ENCODE measurements around the gene ASTN2.

The ASTN2 gene

DNA sequence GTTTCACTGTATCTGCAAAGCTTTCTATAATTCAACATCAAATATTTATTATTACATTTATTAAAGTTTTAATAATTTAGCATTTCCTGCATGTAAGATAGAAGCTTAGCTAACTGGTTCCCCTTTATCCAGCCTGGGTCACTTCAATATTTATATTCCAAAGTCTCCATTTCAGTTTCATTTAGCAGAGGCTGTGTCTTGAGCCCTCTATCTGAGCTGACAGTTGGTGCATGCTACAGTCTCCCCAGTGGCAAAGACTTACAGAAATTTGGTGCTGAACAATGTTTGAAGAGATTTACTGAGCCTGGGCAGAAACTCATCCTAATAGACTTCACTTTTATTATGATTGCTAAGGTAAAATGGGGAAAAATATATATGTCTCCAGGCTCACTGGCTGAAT is 448.7 kb downstream of the ASTN2 start:
- H3K4me1 ChIP-seq (ENCODE audit: control insufficient read depth, insufficient read depth, low read length, unreplicated experiment): no peaks in the 10 kb centered on the region
- H3K27ac ChIP-seq (ENCODE audit: low read depth, low read length): no peak overlapping the region
- no peaks in the 10 kb centered on the region for H3K27me3 ChIP-seq (ENCODE audit: insufficient read depth, low read length)
- no peak overlapping the region for H3K4me3 ChIP-seq (ENCODE audit: low read depth, low read length)
- H2AFZ ChIP-seq (ENCODE audit: low read length, unreplicated experiment): no peak overlapping the region
- H3K79me2 ChIP-seq (ENCODE audit: control insufficient read depth, insufficient read depth, low read length, unreplicated experiment): no peaks in the 10 kb centered on the region
- no peaks in the 10 kb centered on the region for H3K36me3 ChIP-seq (ENCODE audit: insufficient read depth, low read length)

DNA sequence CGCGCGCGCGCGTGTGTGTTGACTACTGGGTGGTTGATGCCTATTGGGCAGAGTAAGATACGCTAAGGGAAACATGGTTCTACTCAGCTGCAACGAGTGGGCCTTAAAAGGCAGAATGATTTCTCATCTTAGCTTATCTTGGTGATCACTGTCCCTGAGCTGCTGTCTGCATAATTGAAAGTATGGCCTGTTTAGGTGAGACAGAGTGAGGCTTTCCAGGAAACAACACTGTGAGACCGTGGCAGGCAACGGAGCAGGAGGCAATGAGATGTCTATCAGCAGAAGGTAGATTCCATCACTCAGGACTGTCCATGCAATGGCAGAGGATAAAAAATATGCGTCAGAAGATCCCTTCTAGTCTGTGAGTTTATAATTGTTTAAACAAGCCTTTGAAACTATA is 450.6 kb downstream of the ASTN2 start:
- Histone ChIP-seq H3K27me3 (ENCODE audit: insufficient read depth, low read length) (no peaks in the 10 kb centered on the region), H3K4me1 (ENCODE audit: control insufficient read depth, insufficient read depth, low read length, unreplicated experiment) (no peaks in the 10 kb centered on the region), H3K4me3 (ENCODE audit: low read depth, low read length) (no peak overlapping the region), H3K36me3 (ENCODE audit: insufficient read depth, low read length) (no peaks in the 10 kb centered on the region), H3K27ac (ENCODE audit: low read depth, low read length) (no peak overlapping the region), H2AFZ (ENCODE audit: low read length, unreplicated experiment) (no peak overlapping the region), H3K79me2 (ENCODE audit: control insufficient read depth, insufficient read depth, low read length, unreplicated experiment) (no peaks in the 10 kb centered on the region)

DNA sequence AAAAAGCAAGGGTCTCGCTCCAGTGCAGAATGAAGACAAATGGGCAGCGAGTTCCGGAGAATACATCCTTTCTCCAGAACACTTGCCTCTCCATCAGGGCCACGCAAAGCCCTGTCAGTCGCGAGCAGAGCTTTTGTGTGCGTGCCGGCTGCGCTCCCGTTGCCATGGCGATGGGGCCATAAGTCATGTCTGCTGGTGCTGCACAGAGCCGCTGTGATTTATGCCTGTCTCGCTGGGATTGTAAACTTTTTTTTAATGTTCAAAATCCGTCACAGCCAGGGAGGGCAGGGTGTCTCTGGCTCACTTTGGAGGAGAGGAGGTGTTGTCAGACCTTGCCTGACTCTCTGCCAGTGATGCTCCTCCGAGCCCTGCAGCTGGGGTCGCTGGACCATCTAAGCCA is 455.0 kb downstream of the ASTN2 start:
- Histone ChIP-seq H3K79me2 (ENCODE audit: control insufficient read depth, insufficient read depth, low read length, unreplicated experiment) (no peaks in the 10 kb centered on the region), H3K4me1 (ENCODE audit: control insufficient read depth, insufficient read depth, low read length, unreplicated experiment) (no peaks in the 10 kb centered on the region), H2AFZ (ENCODE audit: low read length, unreplicated experiment) (no peak overlapping the region)

DNA sequence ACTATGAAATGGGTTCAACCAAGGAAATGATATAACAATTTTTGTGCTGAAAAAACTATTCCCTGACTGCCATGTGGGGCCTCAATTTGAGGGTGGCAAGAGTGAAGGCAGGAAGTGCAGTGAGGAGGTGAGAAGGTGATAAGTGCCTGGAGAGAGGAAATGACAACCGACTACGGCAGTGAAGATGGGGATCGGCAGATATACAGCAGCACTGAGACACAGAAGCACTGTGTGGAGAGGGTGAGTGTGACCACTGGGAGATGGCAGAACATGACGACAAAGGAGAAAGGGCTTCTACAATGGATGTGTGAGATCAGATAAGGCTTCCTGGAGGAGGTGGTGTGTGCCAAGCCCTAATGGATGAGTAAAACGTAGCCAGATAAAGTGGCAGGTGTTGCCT is 456.0 kb downstream of the ASTN2 start:
- H3K27ac ChIP-seq (ENCODE audit: low read depth, low read length): no peak overlapping the region
- H3K27me3 ChIP-seq (ENCODE audit: insufficient read depth, low read length): no peaks in the 10 kb centered on the region
- no peak overlapping the region for H3K4me3 ChIP-seq (ENCODE audit: low read depth, low read length)
- H3K4me1 ChIP-seq (ENCODE audit: control insufficient read depth, insufficient read depth, low read length, unreplicated experiment): no peaks in the 10 kb centered on the region
- H3K36me3 ChIP-seq (ENCODE audit: insufficient read depth, low read length): no peaks in the 10 kb centered on the region
- H2AFZ ChIP-seq (ENCODE audit: low read length, unreplicated experiment): no peak overlapping the region
- no peaks in the 10 kb centered on the region for H3K79me2 ChIP-seq (ENCODE audit: control insufficient read depth, insufficient read depth, low read length, unreplicated experiment)

More for the DNA sequence above, 455.0 kb downstream of the ASTN2 start:
- no peak overlapping the region for H3K4me3 ChIP-seq (ENCODE audit: low read depth, low read length)
- H3K27ac ChIP-seq (ENCODE audit: low read depth, low read length): no peak overlapping the region
- no peaks in the 10 kb centered on the region for H3K27me3 ChIP-seq (ENCODE audit: insufficient read depth, low read length)
- H3K36me3 ChIP-seq (ENCODE audit: insufficient read depth, low read length): no peaks in the 10 kb centered on the region

DNA sequence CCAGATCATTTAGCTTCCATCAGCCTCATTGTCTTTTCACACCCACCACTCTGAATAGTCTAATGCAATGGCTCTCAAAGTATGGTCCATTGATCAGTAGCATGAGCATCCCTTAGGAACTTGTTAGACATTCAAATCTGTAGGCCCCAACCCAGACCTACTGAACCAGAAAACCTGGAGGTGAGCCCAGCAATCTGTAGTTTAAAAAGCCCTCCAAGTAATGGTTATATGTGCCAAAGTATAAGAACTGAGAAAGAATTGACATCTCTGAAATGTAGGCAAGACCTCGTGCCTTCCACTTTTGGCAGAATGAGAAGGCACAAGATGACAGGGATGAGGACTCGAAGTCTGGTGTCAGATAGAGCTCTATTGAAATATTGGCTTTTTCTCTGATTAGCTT is 460.1 kb downstream of the ASTN2 start:
- H2AFZ ChIP-seq (ENCODE audit: low read length, unreplicated experiment): no peak overlapping the region
- no peaks in the 10 kb centered on the region for H3K4me1 ChIP-seq (ENCODE audit: control insufficient read depth, insufficient read depth, low read length, unreplicated experiment)
- H3K4me3 ChIP-seq (ENCODE audit: low read depth, low read length): no peak overlapping the region
- no peaks in the 10 kb centered on the region for H3K36me3 ChIP-seq (ENCODE audit: insufficient read depth, low read length)
- H3K27me3 ChIP-seq (ENCODE audit: insufficient read depth, low read length): no peaks in the 10 kb centered on the region
- H3K79me2 ChIP-seq (ENCODE audit: control insufficient read depth, insufficient read depth, low read length, unreplicated experiment): no peaks in the 10 kb centered on the region
- H3K27ac ChIP-seq (ENCODE audit: low read depth, low read length): no peak overlapping the region

DNA sequence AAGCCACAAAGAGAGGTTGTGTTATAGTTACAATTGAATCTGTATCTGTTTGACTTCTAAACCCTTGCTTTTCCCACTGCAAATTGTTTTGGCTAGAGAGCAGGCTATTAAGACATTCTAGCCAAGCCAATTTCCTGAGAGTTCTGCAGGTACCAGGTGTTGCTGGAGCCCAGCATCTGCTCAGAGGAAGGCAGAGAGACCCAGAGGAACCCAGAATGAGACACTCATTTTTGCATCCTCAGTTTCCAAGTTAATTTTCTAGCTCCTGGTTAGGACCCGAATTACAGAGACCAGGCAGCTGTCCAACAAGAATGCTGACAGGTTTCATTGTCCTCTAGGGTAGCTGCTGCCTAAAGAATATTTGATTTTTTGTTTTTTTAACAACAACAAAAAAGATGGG is 461.6 kb downstream of the ASTN2 start:
- Histone ChIP-seq H3K79me2 (ENCODE audit: control insufficient read depth, insufficient read depth, low read length, unreplicated experiment) (no peaks in the 10 kb centered on the region), H3K36me3 (ENCODE audit: insufficient read depth, low read length) (no peaks in the 10 kb centered on the region), H3K27ac (ENCODE audit: low read depth, low read length) (no peak overlapping the region), H3K27me3 (ENCODE audit: insufficient read depth, low read length) (no peaks in the 10 kb centered on the region), H3K4me1 (ENCODE audit: control insufficient read depth, insufficient read depth, low read length, unreplicated experiment) (no peaks in the 10 kb centered on the region), H2AFZ (ENCODE audit: low read length, unreplicated experiment) (no peak overlapping the region), H3K4me3 (ENCODE audit: low read depth, low read length) (no peak overlapping the region)

DNA sequence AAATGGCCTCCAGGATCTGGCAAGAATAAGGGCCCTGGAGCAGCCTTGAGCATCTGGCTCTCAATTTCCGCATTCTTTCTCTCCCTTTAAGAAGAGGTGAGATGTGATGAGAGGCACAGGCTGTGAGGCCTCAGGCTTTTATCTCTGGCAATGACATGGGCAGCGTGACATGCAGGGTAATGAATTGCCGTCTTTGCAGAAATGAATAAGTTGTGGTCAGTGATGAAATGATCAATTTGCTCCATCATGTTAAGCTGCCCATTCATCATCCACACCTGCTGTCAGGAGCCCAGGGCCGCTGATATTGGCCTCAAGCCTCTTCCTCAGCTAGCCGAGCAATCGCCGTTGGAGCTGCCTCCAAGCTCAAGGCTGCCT is 462.4 kb downstream of the ASTN2 start:
- no peak overlapping the region for H3K27ac ChIP-seq (ENCODE audit: low read depth, low read length)
- no peaks in the 10 kb centered on the region for H3K36me3 ChIP-seq (ENCODE audit: insufficient read depth, low read length)
- no peak overlapping the region for H2AFZ ChIP-seq (ENCODE audit: low read length, unreplicated experiment)
- no peaks in the 10 kb centered on the region for H3K27me3 ChIP-seq (ENCODE audit: insufficient read depth, low read length)
- no peaks in the 10 kb centered on the region for H3K4me1 ChIP-seq (ENCODE audit: control insufficient read depth, insufficient read depth, low read length, unreplicated experiment)
- no peak overlapping the region for H3K4me3 ChIP-seq (ENCODE audit: low read depth, low read length)
- H3K79me2 ChIP-seq (ENCODE audit: control insufficient read depth, insufficient read depth, low read length, unreplicated experiment): no peaks in the 10 kb centered on the region

DNA sequence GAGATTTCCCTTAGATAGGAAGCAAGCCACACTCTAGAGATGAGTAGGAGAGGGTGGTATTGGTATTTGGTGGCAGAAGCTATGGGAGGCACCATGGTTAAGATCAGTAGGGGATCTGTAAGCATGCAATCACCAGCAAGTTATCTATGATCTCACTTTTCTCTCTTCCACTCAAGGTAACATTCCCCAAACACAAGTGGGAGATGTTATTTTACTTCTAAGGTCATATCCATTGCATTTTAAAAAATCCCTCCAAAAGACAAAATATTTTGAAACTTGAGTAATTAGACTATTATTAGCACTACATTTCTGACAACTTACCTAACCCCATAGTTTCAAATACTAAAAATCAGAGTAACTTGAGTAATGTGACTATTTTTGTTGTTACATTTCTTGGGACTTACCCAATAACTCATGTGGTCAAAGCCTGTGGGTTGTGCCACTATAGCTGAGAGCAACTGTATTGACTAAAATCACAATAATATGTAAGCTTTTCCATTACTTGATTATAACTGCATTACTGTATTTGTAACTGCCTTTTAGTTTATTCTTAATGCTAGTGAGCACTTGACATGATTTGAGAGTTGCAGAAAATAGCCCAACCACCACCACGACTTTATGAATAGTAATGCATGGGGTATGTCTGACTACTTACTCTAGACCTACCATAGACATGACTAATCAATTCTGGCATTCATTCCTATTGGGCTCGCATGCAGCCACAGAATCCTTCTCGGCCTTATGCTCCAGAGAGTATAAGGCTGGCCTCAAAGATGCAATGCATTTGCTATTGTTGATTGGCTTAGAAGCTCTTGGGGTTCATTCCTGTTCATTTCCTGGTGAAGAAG is 463.0 kb downstream of the ASTN2 start:
- H2AFZ ChIP-seq (ENCODE audit: low read length, unreplicated experiment): no peak overlapping the region

DNA sequence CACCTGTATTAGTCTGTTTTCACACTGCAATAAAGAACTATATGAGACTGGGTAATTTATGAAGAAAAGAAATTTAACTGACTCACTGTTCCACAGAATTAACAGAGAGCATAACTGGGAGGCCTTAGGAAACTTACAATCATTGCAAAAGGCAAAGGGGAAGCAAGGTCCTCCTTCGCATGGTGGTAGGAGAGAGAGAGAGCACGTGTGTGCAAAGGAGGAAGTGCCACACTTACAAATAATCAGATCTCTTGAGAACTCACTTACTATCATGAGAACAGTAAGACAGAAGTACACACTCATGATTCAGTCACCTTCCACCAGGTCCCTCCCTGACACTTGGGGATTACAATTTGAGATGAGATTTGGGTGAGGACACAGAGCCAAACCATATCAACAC is 469.0 kb downstream of the ASTN2 start:
- H3K4me1 ChIP-seq (ENCODE audit: control insufficient read depth, insufficient read depth, low read length, unreplicated experiment): no peaks in the 10 kb centered on the region
- H3K36me3 ChIP-seq (ENCODE audit: insufficient read depth, low read length): no peaks in the 10 kb centered on the region
- no peak overlapping the region for H2AFZ ChIP-seq (ENCODE audit: low read length, unreplicated experiment)

More for the DNA sequence above, 463.0 kb downstream of the ASTN2 start:
- Histone ChIP-seq H3K4me1 (ENCODE audit: control insufficient read depth, insufficient read depth, low read length, unreplicated experiment) (no peaks in the 10 kb centered on the region), H3K27me3 (ENCODE audit: insufficient read depth, low read length) (no peaks in the 10 kb centered on the region), H3K79me2 (ENCODE audit: control insufficient read depth, insufficient read depth, low read length, unreplicated experiment) (no peaks in the 10 kb centered on the region), H3K36me3 (ENCODE audit: insufficient read depth, low read length) (no peaks in the 10 kb centered on the region), H3K27ac (ENCODE audit: low read depth, low read length) (no peak overlapping the region), H3K4me3 (ENCODE audit: low read depth, low read length) (no peak overlapping the region)

DNA sequence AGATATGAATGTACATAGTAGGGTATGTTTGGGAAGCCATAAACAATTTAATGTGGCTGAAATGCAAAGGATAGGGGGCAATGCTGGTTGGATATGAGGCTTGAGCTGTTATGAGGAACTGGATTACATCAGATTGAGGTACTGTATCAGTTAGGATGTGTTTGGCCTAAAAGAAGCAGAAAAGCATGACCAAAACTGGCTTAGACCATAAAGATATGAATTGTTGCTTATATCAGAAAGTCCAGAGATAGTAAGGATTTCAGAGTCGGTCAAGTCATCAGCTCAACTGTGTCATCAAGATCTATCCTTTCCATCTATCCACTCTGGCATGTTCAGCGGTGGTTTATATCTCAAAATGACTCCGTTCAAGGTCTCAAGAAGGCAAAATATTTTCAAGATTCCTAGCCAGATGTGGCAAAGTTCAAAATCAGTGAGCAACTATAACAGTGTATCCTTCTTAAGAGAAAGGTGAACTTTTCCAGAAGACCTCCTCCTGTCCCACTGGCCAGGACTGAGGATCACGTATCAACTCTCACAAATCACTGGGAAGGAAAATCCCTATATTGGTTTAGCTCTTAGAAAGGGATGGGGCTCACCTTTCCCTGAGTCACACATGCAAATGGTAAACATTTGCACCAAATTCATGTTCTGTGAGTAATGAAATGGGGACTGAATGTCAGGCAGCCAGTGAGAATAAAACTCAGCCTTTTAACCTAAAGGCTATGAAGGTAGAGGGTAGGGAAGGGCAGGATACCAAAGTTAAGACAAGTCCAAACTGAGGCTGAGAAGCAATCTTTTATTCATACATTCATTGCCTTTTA is 469.9 kb downstream of the ASTN2 start:
- Histone ChIP-seq H3K79me2 (ENCODE audit: control insufficient read depth, insufficient read depth, low read length, unreplicated experiment) (no peaks in the 10 kb centered on the region), H3K27ac (ENCODE audit: low read depth, low read length) (no peak overlapping the region), H3K27me3 (ENCODE audit: insufficient read depth, low read length) (no peaks in the 10 kb centered on the region), H3K4me1 (ENCODE audit: control insufficient read depth, insufficient read depth, low read length, unreplicated experiment) (no peaks in the 10 kb centered on the region), H3K36me3 (ENCODE audit: insufficient read depth, low read length) (no peaks in the 10 kb centered on the region), H3K4me3 (ENCODE audit: low read depth, low read length) (no peak overlapping the region), H2AFZ (ENCODE audit: low read length, unreplicated experiment) (no peak overlapping the region)

More for the DNA sequence above, 469.0 kb downstream of the ASTN2 start:
- H3K79me2 ChIP-seq (ENCODE audit: control insufficient read depth, insufficient read depth, low read length, unreplicated experiment): no peaks in the 10 kb centered on the region
- no peak overlapping the region for H3K27ac ChIP-seq (ENCODE audit: low read depth, low read length)
- H3K4me3 ChIP-seq (ENCODE audit: low read depth, low read length): no peak overlapping the region
- no peaks in the 10 kb centered on the region for H3K27me3 ChIP-seq (ENCODE audit: insufficient read depth, low read length)

DNA sequence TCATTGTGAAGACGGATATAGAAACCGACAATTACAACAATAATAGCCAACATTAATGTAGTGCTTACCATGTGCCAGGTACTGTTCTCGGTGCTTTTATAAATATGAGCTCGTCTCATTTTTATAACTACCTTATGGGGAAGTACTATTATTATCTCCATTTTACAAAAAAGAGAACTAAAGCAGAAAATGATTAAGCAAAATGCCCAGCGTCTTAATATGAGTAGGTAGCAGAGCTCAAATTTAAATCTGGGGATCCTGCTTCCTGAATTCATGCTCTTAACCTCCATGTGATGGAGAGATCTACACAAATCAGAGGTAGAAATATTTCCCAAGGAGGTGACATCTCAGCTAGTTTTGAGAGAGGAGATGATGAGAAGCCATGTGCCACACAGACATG is 470.9 kb downstream of the ASTN2 start:
- Histone ChIP-seq H3K27ac (ENCODE audit: low read depth, low read length) (no peak overlapping the region), H3K27me3 (ENCODE audit: insufficient read depth, low read length) (no peaks in the 10 kb centered on the region), H3K4me1 (ENCODE audit: control insufficient read depth, insufficient read depth, low read length, unreplicated experiment) (no peaks in the 10 kb centered on the region), H3K36me3 (ENCODE audit: insufficient read depth, low read length) (no peaks in the 10 kb centered on the region), H2AFZ (ENCODE audit: low read length, unreplicated experiment) (no peak overlapping the region), H3K4me3 (ENCODE audit: low read depth, low read length) (no peak overlapping the region), H3K79me2 (ENCODE audit: control insufficient read depth, insufficient read depth, low read length, unreplicated experiment) (no peaks in the 10 kb centered on the region)
